Neural cell (in vitro differentiated cells): Measurements from ENCODE around the gene KRTAP10-6.

ENCODE experiments used
- EP300 ChIP-seq: fragments of 450-650 bp; conservative IDR thresholded peaks from 2 replicates; pipeline ENCODE4 v1.6.1; 2014; ENCODE audit warnings: antibody characterized with exemption, mild to moderate bottlenecking, moderate library complexity; ENCODE audit not compliant: poor library complexity, severe bottlenecking
- EZH2 ChIP-seq: fragments of 200-600, 300-800 bp; shearing (Covaris generic), sonication (generic); IDR thresholded peaks from 2 replicates; pipeline ENCODE4 v1.6.1; 2014; ENCODE audit warnings: antibody characterized with exemption, low read length, borderline replicate concordance, mild to moderate bottlenecking; ENCODE audit not compliant: insufficient read depth, poor library complexity, severe bottlenecking
- POLR2AphosphoS5 ChIP-seq: IDR thresholded peaks from 2 replicates; pipeline ENCODE4 v1.6.1; 2012
- RAD21 ChIP-seq: fragments of 450-650 bp; conservative IDR thresholded peaks from 2 replicates; pipeline ENCODE4 v1.6.1; 2014; ENCODE audit warnings: antibody characterized with exemption, mild to moderate bottlenecking, moderate library complexity
- TF ChIP-seq, protein P1 (sequence below): IDR thresholded peaks from 2 replicates; pipeline ENCODE4 v1.6.1; 2012; ENCODE audit warnings: borderline replicate concordance
- TF ChIP-seq, protein P2 (sequence below): fragments of 450-650 bp; IDR thresholded peaks from 2 replicates; pipeline ENCODE4 v1.5.1; 2014; ENCODE audit warnings: antibody characterized with exemption, mild to moderate bottlenecking, moderate library complexity; ENCODE audit not compliant: poor library complexity, severe bottlenecking

DNA sequence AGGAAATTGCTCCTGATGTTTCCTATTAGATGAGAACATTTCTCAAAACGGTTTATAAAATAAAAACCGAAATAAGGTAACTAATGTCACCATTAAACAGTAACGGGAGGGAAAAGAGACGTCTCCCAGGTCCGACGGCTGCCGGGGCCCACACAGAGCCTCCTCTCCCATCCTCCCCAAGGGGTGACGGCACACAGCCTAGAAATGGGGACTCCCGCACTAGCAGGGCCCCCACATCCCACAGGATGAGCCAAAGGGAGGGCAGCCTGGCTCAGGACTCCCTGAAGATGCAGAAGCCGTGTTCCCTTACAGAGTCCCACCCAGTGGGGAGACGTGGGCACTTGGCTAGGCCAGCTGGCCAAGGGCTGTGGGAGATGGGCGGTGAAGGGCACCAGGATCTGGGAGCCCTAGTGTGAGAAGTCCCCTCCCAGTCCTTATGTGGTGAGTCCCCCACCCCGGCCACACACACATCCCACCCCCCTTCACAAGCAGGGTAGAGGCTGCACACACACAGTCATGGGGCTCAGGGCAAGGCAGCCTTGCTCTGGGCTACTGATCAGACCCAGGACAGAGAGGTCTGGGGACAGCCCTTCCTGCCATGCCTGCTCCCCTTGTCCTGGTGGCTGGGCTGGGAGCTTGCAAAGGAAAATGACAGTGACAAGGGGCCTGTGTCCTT lies 37.0 kb downstream of the KRTAP10-6 start:
- TF ChIP-seq, protein P1, sequence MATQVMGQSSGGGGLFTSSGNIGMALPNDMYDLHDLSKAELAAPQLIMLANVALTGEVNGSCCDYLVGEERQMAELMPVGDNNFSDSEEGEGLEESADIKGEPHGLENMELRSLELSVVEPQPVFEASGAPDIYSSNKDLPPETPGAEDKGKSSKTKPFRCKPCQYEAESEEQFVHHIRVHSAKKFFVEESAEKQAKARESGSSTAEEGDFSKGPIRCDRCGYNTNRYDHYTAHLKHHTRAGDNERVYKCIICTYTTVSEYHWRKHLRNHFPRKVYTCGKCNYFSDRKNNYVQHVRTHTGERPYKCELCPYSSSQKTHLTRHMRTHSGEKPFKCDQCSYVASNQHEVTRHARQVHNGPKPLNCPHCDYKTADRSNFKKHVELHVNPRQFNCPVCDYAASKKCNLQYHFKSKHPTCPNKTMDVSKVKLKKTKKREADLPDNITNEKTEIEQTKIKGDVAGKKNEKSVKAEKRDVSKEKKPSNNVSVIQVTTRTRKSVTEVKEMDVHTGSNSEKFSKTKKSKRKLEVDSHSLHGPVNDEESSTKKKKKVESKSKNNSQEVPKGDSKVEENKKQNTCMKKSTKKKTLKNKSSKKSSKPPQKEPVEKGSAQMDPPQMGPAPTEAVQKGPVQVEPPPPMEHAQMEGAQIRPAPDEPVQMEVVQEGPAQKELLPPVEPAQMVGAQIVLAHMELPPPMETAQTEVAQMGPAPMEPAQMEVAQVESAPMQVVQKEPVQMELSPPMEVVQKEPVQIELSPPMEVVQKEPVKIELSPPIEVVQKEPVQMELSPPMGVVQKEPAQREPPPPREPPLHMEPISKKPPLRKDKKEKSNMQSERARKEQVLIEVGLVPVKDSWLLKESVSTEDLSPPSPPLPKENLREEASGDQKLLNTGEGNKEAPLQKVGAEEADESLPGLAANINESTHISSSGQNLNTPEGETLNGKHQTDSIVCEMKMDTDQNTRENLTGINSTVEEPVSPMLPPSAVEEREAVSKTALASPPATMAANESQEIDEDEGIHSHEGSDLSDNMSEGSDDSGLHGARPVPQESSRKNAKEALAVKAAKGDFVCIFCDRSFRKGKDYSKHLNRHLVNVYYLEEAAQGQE: no peak
- no peak for TF ChIP-seq POLR2AphosphoS5
- no peak for TF ChIP-seq EP300
- TF ChIP-seq, protein P2, sequence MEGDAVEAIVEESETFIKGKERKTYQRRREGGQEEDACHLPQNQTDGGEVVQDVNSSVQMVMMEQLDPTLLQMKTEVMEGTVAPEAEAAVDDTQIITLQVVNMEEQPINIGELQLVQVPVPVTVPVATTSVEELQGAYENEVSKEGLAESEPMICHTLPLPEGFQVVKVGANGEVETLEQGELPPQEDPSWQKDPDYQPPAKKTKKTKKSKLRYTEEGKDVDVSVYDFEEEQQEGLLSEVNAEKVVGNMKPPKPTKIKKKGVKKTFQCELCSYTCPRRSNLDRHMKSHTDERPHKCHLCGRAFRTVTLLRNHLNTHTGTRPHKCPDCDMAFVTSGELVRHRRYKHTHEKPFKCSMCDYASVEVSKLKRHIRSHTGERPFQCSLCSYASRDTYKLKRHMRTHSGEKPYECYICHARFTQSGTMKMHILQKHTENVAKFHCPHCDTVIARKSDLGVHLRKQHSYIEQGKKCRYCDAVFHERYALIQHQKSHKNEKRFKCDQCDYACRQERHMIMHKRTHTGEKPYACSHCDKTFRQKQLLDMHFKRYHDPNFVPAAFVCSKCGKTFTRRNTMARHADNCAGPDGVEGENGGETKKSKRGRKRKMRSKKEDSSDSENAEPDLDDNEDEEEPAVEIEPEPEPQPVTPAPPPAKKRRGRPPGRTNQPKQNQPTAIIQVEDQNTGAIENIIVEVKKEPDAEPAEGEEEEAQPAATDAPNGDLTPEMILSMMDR: no peak
- no peak for TF ChIP-seq RAD21
- no peak for TF ChIP-seq EZH2
